Osteoblast (primary cell): ENCODE results near the gene ZDHHC20. TPM values are rescaled to one million over a fixed set of nuclear protein-coding genes. Genes with fewer than 3 reads are reported as not detected.
"Not testable (repeated sequence)": the region's sequence is repeated elsewhere in the genome, so short reads cannot be mapped to it uniquely, and the experiment has no call there.

ENCODE experiments used
- DNase-seq: peaks from one replicate; pipeline ENCODE4 v3.0.0; 2011; ENCODE audit warnings: low spot score, mixed read lengths; ENCODE audit not compliant: insufficient read length; ENCODE audit errors: missing footprints
- H2AFZ ChIP-seq: 2 replicates; pipeline ENCODE4 v1.6.0; 2011; ENCODE audit warnings: mild to moderate bottlenecking, low read length
- H3K27ac ChIP-seq: 2 replicates; pipeline ENCODE4 v1.5.1; 2011; ENCODE audit warnings: mild to moderate bottlenecking, low read depth, low read length, moderate library complexity
- H3K27me3 ChIP-seq: 2 replicates; pipeline ENCODE4 v1.6.0; 2012; ENCODE audit warnings: mild to moderate bottlenecking, control low read depth, inconsistent platforms, low read length, moderate library complexity; ENCODE audit not compliant: insufficient read depth
- H3K36me3 ChIP-seq: 2 replicates; pipeline ENCODE4 v1.5.1; 2011; ENCODE audit warnings: mild to moderate bottlenecking, low read length, control low read depth, moderate library complexity; ENCODE audit not compliant: insufficient read depth
- H3K4me1 ChIP-seq: 2 replicates; pipeline ENCODE4 v1.5.1; 2011; ENCODE audit warnings: mild to moderate bottlenecking, low read length, control low read depth, moderate library complexity; ENCODE audit not compliant: insufficient read depth
- H3K4me2 ChIP-seq: 2 replicates; pipeline ENCODE4 v1.6.0; 2011; ENCODE audit warnings: mild to moderate bottlenecking, low read length; ENCODE audit not compliant: insufficient read depth
- H3K4me3 ChIP-seq: fragments of 200-600 bp; sonication (generic); 3 replicates; pipeline ENCODE4 v1.5.1; 2012; ENCODE audit warnings: mild to moderate bottlenecking, low read length, inconsistent platforms; ENCODE audit not compliant: insufficient read depth
- H3K79me2 ChIP-seq: 2 replicates; pipeline ENCODE4 v1.6.0; 2012; ENCODE audit warnings: mild to moderate bottlenecking, low read length, control low read depth, inconsistent platforms; ENCODE audit not compliant: insufficient read depth
- H3K9me3 ChIP-seq: 2 replicates; pipeline ENCODE4 v1.5.1; 2011; ENCODE audit warnings: low read depth, low read length, control low read depth
- H4K20me1 ChIP-seq: 2 replicates; pipeline ENCODE4 v1.6.0; 2012; ENCODE audit warnings: mild to moderate bottlenecking, low read length, control low read depth; ENCODE audit not compliant: insufficient read depth
- total RNA-seq: library from RNA; depleted of rRNA; stranded (reverse); fragments of >200 nt; gene quantifications from 2 replicates; pipeline ENCODE4 v1.2.3, GENCODE V29; 2012
- TF ChIP-seq, protein P1 (sequence below): IDR thresholded peaks from 2 replicates; pipeline ENCODE4 v1.5.1; 2011; ENCODE audit warnings: mild to moderate bottlenecking, low read depth, low read length, moderate library complexity; ENCODE audit errors: extremely low read depth

ZDHHC20 gene
- total RNA-seq, 1 donor: 110 TPM

GRCh38 chr13:21413013-21413412 lies 46.1 kb downstream of the ZDHHC20 start:
- TF ChIP-seq, protein P1, sequence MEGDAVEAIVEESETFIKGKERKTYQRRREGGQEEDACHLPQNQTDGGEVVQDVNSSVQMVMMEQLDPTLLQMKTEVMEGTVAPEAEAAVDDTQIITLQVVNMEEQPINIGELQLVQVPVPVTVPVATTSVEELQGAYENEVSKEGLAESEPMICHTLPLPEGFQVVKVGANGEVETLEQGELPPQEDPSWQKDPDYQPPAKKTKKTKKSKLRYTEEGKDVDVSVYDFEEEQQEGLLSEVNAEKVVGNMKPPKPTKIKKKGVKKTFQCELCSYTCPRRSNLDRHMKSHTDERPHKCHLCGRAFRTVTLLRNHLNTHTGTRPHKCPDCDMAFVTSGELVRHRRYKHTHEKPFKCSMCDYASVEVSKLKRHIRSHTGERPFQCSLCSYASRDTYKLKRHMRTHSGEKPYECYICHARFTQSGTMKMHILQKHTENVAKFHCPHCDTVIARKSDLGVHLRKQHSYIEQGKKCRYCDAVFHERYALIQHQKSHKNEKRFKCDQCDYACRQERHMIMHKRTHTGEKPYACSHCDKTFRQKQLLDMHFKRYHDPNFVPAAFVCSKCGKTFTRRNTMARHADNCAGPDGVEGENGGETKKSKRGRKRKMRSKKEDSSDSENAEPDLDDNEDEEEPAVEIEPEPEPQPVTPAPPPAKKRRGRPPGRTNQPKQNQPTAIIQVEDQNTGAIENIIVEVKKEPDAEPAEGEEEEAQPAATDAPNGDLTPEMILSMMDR: no peak
- Histone ChIP-seq H3K4me3 (no peak overlapping the region), H4K20me1 (no peaks in the 10 kb centered on the region), H3K27ac (no peak overlapping the region), H3K79me2 (no peaks in the 10 kb centered on the region), H3K4me1 (no peaks in the 10 kb centered on the region), H3K36me3 (peaks cover 19% of the 10 kb centered on the region), H3K4me2 (no peak overlapping the region), H2AFZ (no peak overlapping the region), H3K9me3 (no peaks in the 10 kb centered on the region), H3K27me3 (no peaks in the 10 kb centered on the region)
- peak; percentile 1 for DNase-seq

DNA sequence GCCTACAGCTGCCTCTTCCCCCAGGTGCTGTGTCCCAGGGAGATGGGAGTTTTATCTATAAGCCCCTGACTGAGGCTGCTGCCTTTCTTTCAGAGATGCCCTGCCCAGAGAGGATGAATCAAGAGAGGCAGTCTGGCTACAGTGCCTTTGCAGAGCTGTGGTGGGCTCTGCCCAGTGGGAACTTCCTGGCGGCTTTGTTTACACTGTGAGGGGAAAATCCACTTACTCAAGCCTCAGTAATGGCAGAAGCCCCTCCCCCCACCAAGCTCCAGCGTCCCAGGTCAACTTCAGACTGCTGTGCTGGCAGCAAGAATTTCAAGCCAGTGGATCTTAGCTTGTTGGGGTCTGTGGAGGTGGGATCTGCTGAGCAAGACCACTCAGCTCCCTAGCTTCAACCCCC lies 48.6 kb downstream of the ZDHHC20 start:
- H3K4me3 ChIP-seq, H3K27me3 ChIP-seq, H3K79me2 ChIP-seq, H3K4me2 ChIP-seq, H3K4me1 ChIP-seq, H3K27ac ChIP-seq, H3K9me3 ChIP-seq, H2AFZ ChIP-seq, DNase-seq, H4K20me1 ChIP-seq: not testable (repeated sequence)
- peaks cover 19% of the 10 kb centered on the region for H3K36me3 ChIP-seq

DNA sequence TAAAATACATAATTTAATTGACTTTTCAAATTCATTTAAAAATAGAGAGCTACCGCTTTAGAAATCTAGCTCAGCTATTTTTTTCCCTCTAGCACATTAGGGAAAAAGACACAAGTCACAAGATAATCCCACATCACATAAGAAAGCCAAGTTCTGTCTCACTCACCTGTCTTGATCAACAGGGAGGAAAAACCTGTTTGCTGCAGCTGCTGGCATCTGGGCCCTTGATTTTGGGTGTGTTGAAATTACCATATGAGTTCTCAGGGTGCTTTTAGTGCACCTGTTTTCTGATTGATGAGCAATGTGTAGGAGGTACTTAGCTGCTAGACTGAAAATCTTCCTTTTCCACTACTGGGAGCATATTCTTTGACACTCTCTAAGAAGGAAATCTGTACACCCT lies 53.8 kb downstream of the ZDHHC20 start:
- peaks cover 13% of the 10 kb centered on the region for H3K4me1 ChIP-seq
- TF ChIP-seq, protein P1: no peak
- H3K79me2 ChIP-seq: no peaks in the 10 kb centered on the region
- no peak for DNase-seq
- no peak overlapping the region for H3K27ac ChIP-seq
- H3K9me3 ChIP-seq: no peaks in the 10 kb centered on the region
- no peak overlapping the region for H3K4me3 ChIP-seq
- H3K4me2 ChIP-seq: no peak overlapping the region
- H3K27me3 ChIP-seq: no peaks in the 10 kb centered on the region
- H4K20me1 ChIP-seq: no peaks in the 10 kb centered on the region
- peaks cover 9% of the 10 kb centered on the region for H3K36me3 ChIP-seq
- no peak overlapping the region for H2AFZ ChIP-seq

DNA sequence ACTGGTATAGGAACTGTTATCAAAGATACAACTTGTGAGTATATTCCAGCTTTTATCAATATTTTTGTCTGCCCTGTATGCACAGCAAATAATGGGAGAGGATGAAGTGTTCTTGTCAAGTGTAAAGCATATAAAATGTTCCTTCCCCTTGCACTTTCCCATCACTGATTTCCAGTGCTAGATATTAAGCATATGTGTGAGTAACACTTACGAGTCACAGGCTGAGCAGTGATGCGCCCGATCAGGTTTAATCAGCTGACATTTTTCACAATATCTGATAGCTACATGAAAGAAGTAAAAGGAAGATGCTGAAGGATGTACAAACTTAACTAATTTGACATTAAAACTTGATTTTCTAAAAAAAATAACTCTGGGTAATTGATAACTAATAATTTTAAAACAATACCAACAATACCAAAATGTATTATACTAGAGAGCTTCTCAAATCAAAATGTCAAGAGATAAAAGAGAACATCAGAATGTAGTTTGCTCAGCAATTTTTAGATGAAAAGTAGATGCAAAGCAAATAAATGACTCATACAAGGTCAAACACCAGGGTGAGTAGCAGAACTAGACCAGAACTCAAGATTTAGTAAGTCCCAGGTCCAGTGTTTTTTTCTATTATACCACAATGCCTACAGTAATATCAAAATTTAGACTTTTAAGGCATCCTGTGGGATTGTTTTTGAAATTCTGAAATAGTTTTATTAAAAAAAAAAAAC lies 56.4 kb downstream of the ZDHHC20 start:
- H3K27ac ChIP-seq: peak overlapping the region; percentile 37
- H3K4me1 ChIP-seq: peaks cover 13% of the 10 kb centered on the region
- H3K4me3 ChIP-seq: no peak overlapping the region
- H2AFZ ChIP-seq: no peak overlapping the region
- no peaks in the 10 kb centered on the region for H3K27me3 ChIP-seq
- peak overlapping the region; percentile 10 for H3K4me2 ChIP-seq
- H3K79me2 ChIP-seq: no peaks in the 10 kb centered on the region
- H3K9me3 ChIP-seq: no peaks in the 10 kb centered on the region
- DNase-seq: peak; percentile 39
- TF ChIP-seq, protein P1: no peak
- H3K36me3 ChIP-seq: peaks cover 12% of the 10 kb centered on the region
- H4K20me1 ChIP-seq: no peaks in the 10 kb centered on the region
